Retina (tissue), 1 donor: ENCODE measurements around the gene MLXIP.
"Not testable (repeated sequence)": the region's sequence is repeated elsewhere in the genome, so short reads cannot be mapped to it uniquely, and the experiment has no call there.

ENCODE experiments used
- DNase-seq: peaks from one replicate; pipeline ENCODE4 v3.0.0-alpha.2; 2016

The MLXIP gene, protein sequence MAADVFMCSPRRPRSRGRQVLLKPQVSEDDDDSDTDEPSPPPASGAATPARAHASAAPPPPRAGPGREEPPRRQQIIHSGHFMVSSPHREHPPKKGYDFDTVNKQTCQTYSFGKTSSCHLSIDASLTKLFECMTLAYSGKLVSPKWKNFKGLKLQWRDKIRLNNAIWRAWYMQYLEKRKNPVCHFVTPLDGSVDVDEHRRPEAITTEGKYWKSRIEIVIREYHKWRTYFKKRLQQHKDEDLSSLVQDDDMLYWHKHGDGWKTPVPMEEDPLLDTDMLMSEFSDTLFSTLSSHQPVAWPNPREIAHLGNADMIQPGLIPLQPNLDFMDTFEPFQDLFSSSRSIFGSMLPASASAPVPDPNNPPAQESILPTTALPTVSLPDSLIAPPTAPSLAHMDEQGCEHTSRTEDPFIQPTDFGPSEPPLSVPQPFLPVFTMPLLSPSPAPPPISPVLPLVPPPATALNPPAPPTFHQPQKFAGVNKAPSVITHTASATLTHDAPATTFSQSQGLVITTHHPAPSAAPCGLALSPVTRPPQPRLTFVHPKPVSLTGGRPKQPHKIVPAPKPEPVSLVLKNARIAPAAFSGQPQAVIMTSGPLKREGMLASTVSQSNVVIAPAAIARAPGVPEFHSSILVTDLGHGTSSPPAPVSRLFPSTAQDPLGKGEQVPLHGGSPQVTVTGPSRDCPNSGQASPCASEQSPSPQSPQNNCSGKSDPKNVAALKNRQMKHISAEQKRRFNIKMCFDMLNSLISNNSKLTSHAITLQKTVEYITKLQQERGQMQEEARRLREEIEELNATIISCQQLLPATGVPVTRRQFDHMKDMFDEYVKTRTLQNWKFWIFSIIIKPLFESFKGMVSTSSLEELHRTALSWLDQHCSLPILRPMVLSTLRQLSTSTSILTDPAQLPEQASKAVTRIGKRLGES

GRCh38 chr12:122078141-122079032 is at the start of gene MLXIP:
Gene MLXIP (plus strand): TSS chr12:122078756. CDS start chr12:122078854, 98 bp downstream.
- DNase-seq: peak; percentile 95

GRCh38 chr12:122028905-122029560 is 49.5 kb upstream of the MLXIP start:
- no peak for DNase-seq

DNA sequence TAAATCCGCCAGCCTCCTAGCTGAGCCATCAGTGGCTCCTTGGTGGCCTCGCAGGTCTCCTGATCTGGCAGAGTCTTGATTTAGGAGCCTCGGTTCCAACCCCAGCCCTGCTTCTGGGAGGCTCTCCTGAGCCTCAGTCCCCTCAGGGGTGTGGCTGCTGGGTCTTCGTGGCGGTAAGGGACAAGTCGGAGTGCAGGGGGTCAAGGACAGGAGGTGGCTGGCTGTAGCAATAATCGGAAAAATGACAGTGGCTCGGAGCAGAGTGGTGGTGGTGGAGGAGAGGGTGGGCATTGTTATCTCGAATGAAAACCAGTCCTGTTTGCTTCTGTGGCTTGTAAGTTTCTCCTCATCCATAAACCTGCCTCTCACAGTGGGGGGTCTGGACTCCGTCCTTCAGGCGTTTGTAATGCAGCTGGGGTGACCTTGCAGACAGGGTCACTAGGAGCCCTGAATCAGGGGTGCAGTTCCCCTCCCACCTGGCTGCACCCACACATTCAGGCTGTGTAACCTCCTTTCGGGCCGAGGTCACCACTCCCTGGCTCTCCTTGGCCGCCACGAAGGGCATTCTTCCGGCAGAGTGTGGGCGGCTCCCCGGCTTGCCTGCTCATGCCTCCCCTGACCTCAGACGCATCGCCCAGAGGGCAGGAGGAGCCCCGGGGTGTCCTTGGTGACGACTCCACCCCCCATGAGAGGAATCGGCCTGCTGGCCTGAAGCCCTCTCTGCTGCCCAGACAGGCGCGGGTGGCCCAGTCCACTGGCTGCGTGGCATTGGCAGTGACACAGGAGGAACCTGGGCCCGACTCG is 48.7 kb upstream of the MLXIP start:
- DNase-seq: no peak

GRCh38 chr12:122030424-122031035 is 48.0 kb upstream of the MLXIP start:
- no peak for DNase-seq

GRCh38 chr12:122031342-122032216 is 47.0 kb upstream of the MLXIP start:
- peak; percentile 64 for DNase-seq

GRCh38 chr12:122032580-122032979 is 46.0 kb upstream of the MLXIP start:
- DNase-seq: no peak

GRCh38 chr12:122035292-122035691 is 43.3 kb upstream of the MLXIP start:
- DNase-seq: no peak

DNA sequence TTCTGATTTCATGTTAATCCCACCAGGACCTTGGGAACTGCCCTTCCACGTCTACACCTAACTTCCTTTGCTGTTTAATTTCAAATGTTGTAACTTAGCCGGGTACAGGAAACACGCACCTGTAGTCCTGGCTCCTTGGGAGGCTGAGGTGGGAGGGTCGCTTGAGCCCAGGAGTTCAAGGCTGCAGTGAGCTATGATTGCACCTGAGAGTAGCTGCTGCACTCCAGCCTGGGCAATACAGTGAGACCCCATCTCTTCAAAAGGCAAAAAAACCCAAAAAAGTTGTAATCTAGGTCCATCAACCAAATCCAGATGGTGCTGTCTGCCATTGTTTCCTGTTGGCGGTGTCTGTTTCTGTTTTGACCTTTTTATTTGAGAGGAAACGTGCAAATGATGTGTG is 42.4 kb upstream of the MLXIP start:
- DNase-seq: no peak

DNA sequence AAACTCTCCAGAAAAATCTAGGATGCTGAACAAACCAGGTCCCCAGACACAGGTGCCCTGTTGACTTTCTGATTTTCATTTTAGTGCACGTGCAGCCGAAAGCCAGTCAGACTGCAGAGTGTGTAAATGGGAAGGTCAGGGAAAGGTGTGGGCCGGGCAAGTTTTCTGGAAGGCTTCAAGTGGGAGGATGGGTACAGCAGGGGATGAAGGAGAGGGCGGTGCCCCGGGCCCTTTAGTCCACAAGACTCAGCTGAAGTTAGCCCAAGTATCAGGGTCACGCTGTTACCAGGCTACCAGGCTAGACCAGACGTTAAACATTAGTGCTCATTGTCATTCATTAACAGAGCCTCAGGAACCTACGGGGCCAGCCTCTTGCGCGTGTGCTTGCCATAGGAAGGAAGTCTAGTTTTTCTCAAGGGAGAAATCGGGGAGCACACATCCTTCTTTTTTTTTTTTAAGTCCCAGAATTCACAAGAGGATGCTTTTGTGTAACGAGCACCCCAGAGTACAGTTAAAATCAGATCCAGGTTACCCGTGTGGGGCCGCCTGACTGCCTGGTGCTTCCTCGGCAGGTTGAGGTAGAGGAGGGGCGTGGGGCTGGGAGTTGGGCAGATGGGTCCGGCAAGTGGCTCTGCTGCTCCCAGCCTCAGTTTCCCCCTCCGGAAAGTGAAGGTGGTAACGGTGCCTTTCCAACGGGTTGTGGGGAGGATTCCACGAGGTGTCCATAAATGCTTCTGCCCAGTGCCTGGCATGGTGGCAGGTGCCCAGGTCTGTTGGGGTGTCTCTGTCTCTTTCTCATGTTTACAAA is 37.8 kb upstream of the MLXIP start:
- DNase-seq: no peak

DNA sequence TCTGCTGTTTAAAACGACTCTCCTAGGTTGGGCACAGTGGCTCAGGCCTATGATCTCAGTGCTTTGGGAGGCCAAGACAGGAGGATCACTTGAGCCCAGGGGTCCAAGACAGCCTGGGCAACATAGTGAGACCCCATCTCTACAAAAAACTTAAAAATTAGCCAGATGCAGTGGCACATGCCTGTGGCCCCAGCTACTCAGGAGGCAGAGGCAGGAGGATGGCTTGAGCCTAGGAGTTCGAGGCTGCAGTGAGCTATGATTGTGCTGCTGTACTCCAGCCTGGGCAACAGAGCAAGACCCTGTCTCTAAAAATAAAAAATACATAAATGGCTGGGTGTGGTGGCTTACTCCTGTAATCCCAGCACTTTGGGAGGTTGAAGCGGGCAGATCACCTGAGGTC is 37.1 kb upstream of the MLXIP start:
- not testable (repeated sequence) for DNase-seq

- DNase-seq: no peak
Observed at GRCh38 chr12:122042910-122043309, 35.6 kb upstream of the MLXIP start.

GRCh38 chr12:122043476-122043875 is 35.1 kb upstream of the MLXIP start:
- DNase-seq: no peak

GRCh38 chr12:122045262-122045661 is 33.3 kb upstream of the MLXIP start:
- DNase-seq: no peak

- DNase-seq: no peak
Observed at GRCh38 chr12:122046145-122046544, 32.4 kb upstream of the MLXIP start.

DNA sequence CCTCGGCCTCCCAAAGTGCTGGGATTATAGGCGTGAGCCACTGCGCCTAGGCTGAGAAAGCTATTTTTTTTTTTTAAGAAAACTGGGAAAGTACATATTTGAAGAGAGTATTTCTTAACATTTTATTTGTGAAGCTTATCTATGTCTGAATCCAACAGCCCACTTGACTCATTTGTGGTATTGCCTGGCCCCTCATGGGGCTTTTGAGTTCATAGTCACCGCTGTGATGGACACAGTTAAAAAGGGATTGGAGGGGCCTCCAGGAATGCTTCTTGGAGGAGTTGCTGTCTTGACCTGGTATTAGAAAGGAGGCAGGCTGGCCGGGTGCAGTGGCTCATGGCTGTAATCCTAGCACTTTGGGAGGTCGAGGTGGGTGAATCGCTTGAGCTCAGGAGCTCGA is 30.4 kb upstream of the MLXIP start:
- DNase-seq: no peak

- DNase-seq: no peak
Observed at GRCh38 chr12:122049827-122050226, 28.7 kb upstream of the MLXIP start.

DNA sequence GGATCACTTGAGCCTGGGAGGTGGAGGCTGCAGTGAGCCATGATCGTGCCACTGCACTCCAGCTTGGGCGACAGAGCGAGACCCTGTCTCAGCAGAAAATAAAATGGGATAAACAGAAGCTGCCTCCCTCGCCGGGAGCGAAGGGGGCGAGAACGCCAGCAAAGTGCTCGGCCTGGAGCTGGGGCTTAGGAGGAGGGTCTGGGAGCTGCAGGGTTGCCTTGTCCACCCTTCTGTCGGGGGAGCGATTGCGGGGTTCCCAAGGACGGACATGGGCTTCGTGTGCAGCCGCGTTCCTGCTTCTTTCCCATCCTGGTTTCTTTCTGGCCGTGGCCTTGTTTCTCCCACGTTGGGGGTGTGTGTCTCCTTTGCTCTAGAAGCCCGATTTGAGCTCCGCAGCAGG is 27.9 kb upstream of the MLXIP start:
- no peak for DNase-seq

DNA sequence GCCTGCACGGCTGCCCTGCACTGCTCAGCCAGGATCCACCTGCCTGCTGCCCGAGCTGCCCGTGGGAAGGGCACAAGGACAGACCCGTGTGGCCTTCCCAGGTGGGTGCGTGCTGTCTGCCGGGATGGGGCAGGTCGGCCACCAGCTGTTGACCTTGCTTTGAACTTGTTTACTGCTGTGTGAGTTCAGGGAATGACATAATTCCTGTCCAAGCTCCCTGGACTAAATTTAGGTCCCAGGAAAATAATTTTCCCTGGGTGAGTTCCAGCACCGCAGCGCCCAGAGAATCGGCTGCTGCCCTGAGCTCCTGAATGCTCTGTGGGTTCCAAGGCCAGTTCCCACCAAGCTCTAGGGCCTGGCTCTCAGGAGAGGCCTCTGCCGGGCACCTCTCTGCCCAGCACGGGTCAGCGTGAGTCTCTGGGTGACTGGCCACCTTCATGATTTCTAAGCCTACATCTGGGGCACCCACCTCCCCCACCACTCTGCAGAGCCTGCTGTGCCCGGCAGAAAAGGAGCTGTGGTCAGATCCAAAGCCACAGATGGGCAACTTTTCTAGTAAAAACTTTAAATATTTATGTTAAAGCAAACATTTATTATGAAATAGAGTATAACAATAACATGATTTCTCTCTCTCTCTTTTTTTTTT is 27.2 kb upstream of the MLXIP start:
- DNase-seq: no peak
